Testis (tissue), 2 donors: ENCODE measurements around the gene FAM120A.

ENCODE experiments used
- CTCF ChIP-seq, 3 experiments: fragments of 450-650 bp in 2 of 3; fragments of 200-600 bp in 1 of 3; sonication (generic) in 1 of 3; IDR thresholded peaks; one replicate each; pipeline ENCODE4 v1.5.1; 2016 to 2019; ENCODE audit warnings: antibody characterized with exemption in 3 of 3, mild to moderate bottlenecking in 2 of 3, moderate library complexity in 1 of 3
- POLR2A ChIP-seq: fragments of 450-650 bp; IDR thresholded peaks from one replicate; pipeline ENCODE4 v1.6.1; 2017; ENCODE audit warnings: antibody characterized with exemption, mild to moderate bottlenecking, moderate library complexity

GRCh38 chr9:93488244-93488643 lies 36.8 kb downstream of the FAM120A start:
- TF ChIP-seq CTCF (IDR thresholded peaks at IDR 0.05): no peak
- TF ChIP-seq POLR2A: no peak
